GM19397 (cell line): ENCODE data around the gene MSH2.

Source experiments
- ATAC-seq: cut with Tn5 transposase; IDR thresholded peaks from one replicate; pipeline ENCODE4 v1.9.1; 2021; ENCODE audit warnings: mild to moderate bottlenecking, moderate library complexity; ENCODE audit not compliant: unreplicated experiment

The MSH2 gene

DNA sequence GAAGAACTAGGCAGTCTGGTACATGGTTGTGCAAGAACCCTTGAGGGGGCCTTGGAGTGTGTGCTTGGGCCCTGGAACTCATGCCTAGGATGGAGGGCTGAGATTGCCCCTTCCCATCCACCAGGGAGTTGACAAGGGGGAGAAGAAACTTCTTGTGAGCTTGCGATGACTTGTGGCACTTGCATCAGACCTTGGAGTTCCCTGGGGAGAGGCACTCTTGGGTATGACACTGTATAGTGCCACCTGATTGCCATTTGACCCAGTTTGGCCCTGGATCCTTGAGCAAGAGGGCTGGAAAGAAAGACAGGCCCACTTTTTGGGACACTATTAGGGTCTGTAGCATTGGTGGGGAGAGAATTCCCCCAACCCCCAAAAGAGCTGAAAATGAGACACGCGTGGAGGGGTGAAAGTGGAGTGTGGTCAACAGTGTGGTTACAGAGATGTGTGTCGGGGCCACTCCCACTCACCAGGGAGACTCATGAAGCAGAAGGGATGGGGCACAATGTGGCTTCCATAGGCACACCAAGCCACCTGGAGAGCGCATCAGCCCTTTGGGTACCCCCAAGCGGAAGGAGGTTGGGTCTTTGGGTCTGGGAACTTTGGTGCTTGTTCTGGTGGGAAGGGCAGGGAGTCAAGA, 101.3 kb downstream of the MSH2 start:
- ATAC-seq = peak; percentile 20

DNA sequence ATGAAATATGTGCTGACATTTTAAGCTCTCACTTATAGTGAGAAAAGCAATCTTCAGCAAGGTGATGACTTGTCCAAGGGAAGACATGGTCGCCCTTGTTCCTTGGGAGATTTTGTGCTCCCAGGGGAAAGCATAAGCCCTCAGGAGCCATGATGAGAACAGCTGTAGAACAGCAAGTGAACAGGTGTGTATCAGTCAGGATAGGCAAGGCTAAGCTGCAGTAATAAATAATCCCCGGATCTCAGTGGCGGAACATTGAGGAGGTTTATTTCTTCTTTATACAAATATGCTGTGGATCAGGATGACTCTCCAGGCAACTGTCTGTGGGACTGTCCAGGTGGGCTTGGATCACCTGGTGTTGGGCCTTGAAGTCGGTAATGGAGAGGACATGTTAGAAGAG, 103.1 kb downstream of the MSH2 start:
- ATAC-seq = no peak

DNA sequence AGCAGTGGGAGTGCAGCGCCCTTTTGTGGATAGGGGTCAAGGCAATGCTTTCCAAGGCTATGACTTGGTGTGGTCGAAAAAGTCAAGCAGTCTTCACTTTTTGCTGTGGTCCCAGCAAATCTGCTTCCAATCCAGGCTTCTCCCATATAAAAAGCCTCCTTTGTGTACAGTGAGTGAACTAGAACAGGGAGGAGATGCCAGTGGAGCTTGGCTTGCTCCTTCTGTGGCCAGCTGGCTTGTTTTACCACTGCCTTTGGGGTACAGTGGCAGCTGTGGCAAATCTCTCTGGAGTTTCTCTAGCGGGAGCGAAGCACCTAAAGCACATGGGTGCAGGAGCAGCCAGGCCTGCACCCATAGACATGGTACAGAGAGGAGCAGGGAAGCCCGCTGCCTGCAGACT, 103.5 kb downstream of the MSH2 start:
- ATAC-seq = no peak

DNA sequence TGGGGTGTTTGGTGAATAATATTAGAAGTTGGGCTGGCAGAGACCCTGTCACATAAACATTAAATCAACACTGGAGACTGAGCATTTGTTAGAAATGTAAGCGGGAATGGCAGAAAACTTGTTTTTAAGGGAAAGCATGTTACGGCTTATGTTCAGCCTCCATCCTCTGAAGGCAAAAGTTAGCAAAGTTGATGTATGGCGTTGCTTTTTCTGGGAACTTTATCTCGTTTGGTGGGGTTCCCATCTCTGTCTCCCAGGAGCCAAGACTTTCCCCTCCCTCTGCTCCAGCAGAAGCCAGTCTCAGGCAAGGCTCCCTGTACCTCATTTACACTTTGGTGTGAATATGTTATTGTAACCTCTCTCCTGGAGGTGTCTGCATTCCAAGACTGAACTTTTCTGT, 105.1 kb downstream of the MSH2 start:
- ATAC-seq = no peak

DNA sequence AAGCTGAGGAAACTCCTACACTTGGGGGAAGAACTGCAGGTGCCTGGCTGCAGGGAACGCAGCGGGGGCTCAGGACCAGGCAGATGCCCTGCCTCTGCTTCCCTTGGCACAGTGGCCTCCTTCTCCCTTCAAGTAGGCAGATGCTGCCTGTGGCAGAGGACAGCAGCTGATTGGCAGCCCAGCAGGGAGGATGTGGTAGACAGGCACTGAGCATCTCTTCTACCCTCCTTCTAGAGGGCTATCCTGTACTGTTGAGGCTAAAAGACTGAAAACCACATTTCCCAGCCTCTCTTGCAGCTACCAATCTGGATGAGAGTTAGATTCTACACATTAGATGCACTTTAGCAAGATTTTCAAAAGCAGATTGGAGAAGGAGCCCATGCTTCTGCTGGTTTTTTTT, 105.7 kb downstream of the MSH2 start:
- no peak for ATAC-seq

DNA sequence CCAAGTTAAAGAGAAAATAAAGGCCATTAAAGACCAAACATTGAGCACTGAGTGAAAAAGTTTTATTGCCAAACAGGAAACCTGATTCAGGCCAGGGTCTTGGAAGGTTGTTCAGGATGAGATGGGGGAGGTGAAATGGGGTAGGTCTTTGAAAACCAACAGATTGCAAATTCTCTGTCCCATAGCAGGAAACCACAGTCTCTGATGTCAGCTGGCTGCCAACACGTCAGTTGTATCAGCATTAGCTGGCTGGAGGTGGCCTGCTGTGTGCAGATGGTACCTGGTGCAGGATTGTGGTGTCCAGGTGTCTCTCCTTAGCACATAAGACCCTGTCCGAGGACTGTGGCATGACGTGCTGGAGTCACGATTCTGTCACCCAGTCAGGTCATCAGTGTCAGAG, 106.3 kb downstream of the MSH2 start:
- ATAC-seq = no peak

DNA sequence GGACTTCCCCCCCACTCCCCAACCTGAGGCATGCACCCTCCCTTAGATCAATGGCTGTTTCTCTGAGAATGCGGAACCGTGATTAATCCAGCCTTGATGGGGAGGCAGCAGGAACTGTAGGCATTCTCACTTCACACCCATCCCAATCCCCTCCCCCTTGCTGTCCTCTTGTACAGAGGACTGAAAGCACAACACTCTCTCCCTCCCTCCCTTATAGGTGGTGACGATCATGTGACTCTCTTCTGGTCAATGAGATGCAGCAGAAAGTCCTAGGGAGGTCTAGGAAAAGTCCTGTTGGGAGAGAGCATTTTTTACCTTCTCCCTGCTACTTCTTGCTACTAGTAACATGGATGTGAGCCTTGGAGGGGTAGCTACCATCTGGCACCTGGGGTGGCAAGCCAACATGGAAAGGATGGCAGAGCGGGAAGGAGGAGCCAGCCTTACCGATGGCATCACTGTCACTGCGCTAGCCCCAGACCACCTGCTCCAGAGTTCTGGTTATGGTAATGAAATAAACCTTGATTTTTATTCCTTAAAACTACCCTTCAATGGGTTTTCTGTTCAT, 106.9 kb downstream of the MSH2 start:
- ATAC-seq = no peak

DNA sequence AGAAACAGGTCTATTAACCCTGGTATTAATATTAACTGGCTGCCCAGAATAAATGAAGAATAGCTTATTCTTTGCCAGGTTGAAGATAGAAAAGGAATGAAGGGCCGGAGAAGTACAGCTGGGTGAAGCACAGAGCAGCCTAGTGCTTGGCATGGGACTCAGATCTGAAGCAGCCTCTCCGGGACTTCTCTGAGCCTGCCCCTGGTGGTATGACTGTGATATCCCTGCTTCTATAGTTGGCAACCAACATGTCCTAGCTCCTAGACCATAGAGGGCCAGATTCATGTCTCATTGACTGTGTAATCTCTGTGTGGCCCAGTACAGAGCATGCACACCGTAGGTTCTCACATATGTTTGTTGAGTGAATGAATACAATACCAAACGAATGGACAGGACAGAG, 107.8 kb downstream of the MSH2 start:
- ATAC-seq = no peak

DNA sequence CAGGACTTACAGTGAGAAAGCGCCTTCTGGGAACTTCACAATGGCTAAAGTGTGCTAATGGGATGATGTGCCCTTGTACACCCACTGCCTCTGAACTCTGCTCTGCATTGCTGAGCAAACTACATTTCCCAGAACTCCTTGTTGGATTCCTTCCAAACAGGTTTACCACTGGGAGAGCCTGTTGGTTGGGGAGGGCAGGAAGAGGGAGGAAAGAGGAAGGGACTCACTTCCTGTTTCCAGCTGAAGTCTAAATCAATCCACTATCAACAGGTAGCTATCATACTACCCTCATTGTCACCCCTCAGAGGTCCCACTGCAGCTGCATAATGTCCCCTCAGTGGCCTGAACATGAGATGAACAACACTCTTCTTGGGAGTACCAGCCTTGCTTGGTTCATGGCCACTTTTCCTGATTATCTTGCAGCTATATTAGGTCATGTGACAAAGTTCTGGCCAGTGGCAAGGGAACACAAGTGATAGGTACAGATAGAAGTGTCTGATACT, 109.7 kb downstream of the MSH2 start:
- ATAC-seq = no peak

DNA sequence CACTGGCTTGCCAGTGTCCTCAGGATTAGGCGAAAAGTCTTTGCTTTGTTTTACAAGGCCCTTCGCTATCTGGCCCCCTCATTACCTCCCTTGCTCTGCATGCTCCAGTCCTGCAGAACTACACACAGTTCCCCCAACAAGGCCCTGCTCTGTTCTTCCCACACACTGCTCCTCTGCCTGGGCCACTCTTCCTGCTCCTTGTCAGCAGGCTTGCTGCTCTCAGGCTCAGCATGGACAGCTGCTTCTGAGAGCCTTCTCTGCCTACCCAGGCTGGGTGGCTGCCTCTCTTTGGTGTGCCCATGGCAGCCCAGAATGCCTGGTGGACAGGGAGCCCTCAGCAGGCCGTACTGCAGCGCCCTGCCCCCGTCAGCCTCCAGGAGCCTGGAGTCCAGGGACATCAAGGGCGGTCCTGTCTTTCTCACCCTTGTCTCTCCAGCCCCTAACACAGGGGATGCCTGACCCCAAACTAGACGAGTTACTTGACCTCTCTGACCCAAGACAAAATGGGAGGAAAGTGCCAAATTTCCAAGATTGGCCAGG, 111.1 kb downstream of the MSH2 start:
- no peak for ATAC-seq

DNA sequence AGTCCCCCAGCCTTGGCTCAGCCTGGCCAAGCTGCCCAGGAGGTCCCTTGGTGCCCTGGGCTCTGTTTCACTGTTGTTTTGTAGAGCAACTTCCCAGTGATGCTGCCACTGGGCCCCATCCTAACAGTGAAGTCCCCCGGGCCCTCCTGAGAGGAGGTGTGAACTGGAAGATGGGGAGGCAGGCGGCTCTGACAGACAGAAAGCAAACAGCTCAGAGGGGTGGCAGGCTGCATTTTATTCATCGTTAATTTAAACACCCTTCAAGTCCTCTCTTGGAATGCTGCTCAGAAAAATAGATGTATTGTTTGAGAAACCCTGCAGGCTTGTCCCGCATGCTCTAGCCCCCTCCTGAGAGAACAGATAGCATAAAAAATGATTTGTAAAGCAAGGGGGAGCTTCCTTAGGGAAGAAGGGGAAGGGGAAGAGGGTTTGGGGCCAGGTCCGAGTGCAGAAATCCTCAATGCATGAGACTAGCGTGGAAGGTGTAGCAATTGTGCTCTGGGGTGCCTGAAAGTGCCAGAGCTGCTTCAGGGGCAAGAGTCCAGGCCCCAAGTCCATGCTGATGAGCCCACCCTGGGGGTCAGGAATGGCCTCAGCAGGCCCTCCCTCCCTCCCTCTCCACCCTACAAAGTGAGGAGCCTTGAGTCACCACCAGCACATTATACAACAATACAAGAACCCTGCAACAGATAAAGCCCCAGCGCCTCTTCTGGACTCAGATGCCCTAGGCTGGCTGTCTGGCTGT, 113.6 kb downstream of the MSH2 start:
- ATAC-seq = no peak

DNA sequence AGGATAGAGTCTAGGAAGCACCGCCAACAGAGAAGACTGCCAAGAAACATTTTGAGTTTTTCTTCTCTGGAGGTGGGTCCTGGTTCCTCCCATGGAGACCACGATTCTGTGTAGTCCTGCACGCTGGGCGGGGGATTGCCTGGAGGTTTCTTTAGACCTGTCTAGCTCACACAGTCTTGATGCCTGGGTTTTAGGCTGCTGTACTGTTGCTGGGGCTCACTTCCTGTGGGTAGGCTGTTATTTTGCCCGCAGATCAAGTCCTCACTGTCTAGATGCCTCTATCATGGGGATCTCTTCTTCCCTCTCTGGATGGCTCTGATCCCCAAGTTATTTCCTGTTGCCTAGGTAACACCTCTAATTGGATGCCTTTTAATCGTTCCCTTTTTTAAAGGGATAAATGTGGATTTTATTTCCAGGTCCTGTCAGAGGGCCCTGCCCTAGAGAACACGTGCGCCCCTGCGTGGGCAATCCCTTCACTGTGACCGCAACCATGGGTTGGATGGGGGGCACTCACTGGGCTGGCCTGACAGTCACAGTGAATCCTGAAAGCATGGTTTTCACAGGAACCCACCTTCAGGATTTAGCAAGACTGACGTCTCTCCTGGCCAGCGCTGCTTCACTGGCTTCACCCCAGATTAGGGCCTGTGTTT, 115.7 kb downstream of the MSH2 start:
- ATAC-seq = no peak

DNA sequence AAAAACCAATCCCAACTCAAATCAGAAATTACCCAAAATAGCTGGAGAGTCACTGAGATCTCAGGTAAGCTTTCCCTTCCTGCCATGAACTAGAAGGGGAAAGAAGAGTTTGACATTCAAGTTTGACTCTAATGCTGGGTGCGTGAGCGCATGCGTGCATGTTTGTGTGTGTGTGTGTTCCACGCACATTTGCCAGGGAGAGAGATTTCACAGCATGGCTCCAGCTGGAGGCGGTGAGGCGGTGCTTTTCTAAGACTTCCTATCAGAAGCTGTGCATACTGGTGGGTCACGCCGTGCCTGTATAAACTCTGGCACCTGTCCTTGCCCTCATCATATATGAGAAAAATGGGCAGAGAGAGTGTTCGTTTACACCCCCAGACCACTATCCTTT, 116.2 kb downstream of the MSH2 start:
- ATAC-seq = no peak

DNA sequence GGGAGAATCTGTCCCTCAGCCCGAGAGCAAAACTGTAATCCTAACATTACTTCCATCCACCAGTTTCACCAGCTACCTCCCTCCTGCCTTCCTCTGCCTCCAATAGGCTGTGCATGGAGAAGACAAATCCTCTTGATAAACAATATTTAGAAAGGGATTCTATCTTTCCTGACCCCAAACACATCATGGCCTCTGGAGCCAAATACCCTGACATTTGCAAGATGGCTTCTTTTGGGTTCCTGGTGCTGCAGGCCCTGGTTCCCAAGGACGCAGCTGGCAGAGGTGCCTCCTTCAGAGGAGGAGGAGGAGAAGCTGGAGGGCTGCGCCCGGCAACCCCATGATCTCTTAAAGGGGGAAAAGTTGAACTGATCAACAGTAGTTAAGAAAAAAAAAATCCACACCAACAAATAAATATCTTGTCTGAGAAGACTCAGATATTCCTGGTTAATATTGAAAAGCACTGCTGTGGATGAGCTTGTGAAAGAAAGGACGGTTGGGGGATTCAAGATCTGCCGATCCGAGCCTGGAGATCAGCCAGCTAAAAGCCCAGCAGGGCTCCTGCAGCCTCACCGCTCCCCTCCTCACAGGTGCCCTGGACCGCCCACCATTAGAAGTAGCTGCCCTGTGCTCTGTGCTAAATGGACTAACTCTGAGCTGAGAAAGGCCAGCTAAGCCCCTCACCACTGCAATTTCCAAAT, 116.8 kb downstream of the MSH2 start:
- ATAC-seq = no peak

DNA sequence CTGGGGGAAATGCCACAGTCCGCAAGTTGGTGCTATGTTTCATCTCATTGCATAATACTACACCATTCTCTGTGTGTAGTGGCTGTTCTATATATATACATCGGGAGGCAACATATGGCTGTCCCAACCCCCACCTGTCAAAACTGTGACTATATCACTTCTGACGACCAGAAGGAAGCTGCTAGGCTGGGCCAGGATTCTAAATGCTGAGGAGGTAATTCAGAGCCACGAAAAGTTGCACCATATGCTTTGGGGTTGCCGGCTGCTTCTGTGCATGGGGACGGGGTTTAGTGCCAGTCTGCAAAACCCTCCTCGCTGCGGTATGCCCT, 117.3 kb downstream of the MSH2 start:
- no peak for ATAC-seq

DNA sequence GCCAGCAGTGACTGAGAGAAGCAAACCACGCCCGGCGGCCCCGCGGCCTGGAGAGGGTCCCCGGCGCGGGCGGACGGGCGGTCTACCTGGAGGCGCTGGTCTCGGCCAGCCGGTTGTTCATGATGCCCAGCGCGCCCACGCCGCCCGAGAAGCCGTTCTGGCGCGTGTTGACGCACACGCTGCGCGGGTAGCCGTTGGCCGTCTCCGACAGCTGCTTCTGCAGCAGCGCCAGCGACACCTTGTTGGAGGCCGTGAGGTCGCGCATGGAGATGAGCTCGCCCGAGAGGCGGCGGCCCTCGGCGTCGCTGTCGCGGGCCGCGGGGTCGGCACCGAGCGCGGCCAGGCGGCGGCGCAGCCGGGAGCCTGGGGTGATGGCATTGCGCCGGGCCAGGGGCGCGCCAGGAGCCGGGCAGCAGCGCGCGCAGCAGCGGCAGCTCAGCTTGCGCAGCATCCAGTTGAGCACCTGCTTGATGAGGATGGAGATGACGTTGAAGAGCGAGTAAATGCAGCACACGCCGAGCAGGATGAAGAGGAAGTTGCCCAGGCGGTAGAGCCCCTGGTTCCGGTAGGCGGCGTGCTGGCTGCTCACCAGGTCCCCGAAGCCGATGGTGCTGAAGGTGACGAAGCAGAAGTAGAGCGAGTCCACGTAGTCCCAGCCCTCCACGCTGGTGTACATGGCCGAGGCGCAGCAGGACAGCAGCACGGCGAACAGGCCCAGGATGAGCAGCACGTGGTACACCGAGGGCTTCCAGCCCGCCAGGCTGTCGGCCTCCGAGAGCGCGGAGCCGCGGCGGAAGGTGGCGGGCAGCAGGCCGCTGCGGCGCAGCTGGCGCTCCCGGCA, 118.1 kb downstream of the MSH2 start:
- ATAC-seq = peak; percentile 81

DNA sequence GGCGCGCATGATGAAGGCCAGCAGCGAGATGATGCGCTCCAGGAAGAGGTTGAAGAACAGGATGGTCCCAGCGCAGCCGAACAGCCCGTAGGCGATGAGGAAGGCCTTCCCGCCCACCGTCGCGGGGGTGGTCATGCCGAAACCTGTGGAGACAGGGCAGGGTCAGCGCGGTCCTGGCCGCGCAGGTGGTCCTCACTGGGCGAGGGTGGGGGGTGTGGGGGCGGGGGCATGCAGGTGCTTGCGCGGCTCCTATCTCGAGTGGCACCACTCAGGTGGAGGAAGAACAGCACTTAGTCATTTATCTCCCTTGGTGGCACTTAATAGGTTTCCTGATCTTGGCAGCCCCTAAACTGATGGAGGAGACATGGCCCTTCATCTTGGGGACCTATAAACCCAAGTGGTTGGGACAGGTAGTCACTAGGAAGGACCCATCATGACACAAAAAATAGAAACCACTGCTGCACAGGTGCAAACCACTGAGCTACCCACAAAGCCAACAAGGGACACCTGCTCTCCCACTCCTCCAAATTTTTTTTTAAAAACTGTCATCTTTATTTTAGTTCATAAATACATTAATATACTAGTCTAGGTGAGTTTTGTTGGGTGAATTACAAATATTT, 118.8 kb downstream of the MSH2 start:
- ATAC-seq = no peak

DNA sequence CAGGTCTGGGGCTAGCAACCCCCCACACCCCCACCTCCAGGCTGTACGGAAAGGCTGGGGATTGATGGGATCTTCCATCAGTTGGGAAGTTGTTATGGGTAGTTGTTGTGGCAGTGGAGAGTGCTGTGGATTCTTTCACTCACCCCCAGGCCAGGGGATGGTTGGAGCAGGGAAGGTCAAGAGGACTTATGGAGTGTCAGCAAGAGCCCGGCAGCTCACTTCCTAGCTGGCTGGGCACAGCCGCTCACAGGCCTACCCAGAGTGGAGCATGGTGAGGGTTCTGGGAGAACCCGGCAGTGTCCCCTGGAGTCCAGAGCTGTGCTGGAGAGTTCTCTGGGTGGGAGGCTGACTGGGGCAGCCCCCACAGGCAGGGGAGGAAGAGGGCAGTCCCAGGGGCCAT, 122.2 kb downstream of the MSH2 start:
- no peak for ATAC-seq

DNA sequence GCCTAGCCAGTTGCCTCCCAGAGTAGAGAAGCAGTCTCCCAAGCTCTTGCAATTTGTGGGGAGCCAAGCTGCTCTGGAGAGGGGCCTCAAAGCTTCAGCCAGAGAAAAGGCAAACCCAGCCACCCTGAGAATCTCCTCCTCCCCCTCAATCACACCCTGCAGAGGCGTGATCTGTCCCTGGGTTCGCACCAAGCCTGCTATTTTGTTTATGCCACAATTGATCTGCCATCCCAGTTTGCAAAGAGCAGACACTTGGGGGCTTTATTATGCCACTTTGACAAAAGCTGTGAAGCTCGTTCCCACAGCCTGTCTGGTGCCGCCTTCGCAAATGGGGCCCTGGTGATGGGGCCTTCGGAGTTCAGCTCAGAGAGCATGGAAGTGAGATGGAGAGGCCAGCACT, 125.5 kb downstream of the MSH2 start:
- no peak for ATAC-seq

DNA sequence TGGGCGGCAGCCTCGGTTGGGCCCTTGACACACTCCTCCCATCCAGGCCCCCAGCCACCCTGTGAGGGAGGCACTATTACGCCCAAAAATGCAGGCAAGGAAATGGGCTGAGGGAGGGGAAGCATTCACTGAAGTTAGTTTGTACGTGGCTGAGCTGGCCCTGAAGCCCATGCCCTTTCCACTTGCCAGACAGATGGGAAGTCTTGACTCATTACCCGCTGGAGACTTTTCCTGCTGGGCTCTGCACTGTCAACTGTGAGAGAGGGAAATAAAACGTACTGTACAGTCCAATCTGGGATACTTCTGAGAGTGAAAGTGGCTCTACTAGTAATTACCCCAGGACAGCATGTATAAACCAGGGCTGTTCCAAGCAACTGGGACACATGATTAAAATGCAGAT, 125.9 kb downstream of the MSH2 start:
- no peak for ATAC-seq
